Muscle of leg (tissue), 11 donors: Measurements from ENCODE around the gene CTBP1. TPM values are rescaled to one million over a fixed set of nuclear protein-coding genes. Genes with fewer than 3 reads are reported as not detected.

Experiments
- DNase-seq: peaks from one replicate; pipeline ENCODE4 v3.0.0; 2013
- H3K27ac ChIP-seq: one replicate; pipeline ENCODE4 v1.5.1; 2013; ENCODE audit warnings: mild to moderate bottlenecking, low read length, control low read depth
- H3K27me3 ChIP-seq: one replicate; pipeline ENCODE4 v1.6.1; 2013; ENCODE audit warnings: low read length; ENCODE audit not compliant: control insufficient read depth, insufficient read depth
- H3K36me3 ChIP-seq: one replicate; pipeline ENCODE4 v1.6.1; 2013; ENCODE audit warnings: low read length; ENCODE audit not compliant: control insufficient read depth, insufficient read depth
- H3K4me1 ChIP-seq: one replicate; pipeline ENCODE4 v1.6.1; 2013; ENCODE audit warnings: low read length; ENCODE audit not compliant: control insufficient read depth, insufficient read depth
- H3K4me3 ChIP-seq: one replicate; pipeline ENCODE4 v1.5.1; 2013; ENCODE audit warnings: low read length, control low read depth
- H3K9me3 ChIP-seq: replicated peaks from 2 replicates; pipeline ENCODE4 v1.6.1; 2013; ENCODE audit warnings: low read depth, low read length; ENCODE audit not compliant: control insufficient read depth
- WGBS: methylation state at CpG from one replicate; pipeline ENCODE4 v1.1.5; 2013; ENCODE audit warnings: missing lambda C conversion rate; ENCODE audit not compliant: insufficient coverage; 5-methylcytosine and 5-hydroxymethylcytosine counted together
- polyA plus RNA-seq, 8 donors: library from polyadenylated mRNA; unstranded; fragments of 120-200 nt; gene quantifications; one replicate each; pipeline versions ENCODE4 v1.2.1 to v1.2.3, GENCODE V29; 2013; ENCODE audit warnings: inconsistent platforms in 1 of 8, low replicate concordance in 1 of 8; ENCODE audit not compliant: insufficient read length in 8 of 8, insufficient read depth in 1 of 8
- total RNA-seq: library from RNA; stranded (reverse); fragments of 120-200 nt; gene quantifications from one replicate; pipeline ENCODE4 v1.2.4, GENCODE V29; 2013

The CTBP1 gene
- total and polyA plus RNA-seq, 9 donors: 81.9 to 146 (median 118) TPM

DNA sequence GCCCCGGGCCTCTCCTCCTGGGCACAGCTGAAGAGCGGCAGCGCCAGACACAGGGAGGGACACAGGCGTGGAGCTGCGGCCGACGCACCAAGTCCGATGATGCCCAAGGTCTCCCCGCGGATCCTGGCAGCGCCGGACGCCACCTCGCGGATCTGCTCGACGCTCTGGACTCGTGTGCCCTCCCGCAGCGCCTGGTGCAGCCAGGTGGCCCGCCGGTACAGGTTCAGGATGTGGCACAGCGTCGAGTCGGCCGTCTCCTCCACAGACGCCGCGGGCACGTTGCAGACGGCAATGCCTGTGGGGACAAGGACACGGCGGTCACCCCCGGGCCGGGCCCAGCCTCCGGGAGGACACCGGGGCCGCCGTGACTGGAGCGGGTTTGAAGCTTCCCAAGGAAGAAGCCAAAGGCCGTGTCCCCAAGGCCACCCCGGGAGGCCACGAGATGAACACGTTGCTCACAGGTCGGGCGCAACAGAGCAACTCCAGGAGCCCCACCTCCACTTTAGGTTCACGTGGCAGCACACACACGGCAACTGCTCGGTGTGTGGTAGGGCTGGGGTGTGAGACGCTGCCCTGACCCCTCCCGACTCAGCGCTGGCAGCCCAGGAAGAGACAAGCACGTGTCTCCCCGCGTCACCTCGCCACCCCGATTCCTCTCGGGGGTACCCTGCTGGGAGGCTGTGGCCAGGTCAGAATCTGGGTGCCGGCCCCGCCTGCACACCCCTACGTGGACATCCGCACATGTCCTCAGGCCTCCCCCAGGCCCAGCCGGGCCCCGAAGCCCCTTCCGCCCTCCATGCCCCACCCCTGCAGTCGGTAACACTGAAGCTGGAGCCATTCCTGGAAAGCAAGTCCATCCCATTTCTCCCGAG lies 23.4 kb downstream of the CTBP1 start:
- no peaks in the 10 kb centered on the region for H3K27me3 ChIP-seq
- no peak for DNase-seq
- peaks cover 95% of the 10 kb centered on the region for H3K36me3 ChIP-seq
- H3K4me3 ChIP-seq: no peak overlapping the region
- WGBS: 89% methylated on average over 63 of the region's 67 CpGs
- H3K9me3 ChIP-seq: no peaks in the 10 kb centered on the region
- no peak overlapping the region for H3K27ac ChIP-seq
- H3K4me1 ChIP-seq: no peaks in the 10 kb centered on the region

DNA sequence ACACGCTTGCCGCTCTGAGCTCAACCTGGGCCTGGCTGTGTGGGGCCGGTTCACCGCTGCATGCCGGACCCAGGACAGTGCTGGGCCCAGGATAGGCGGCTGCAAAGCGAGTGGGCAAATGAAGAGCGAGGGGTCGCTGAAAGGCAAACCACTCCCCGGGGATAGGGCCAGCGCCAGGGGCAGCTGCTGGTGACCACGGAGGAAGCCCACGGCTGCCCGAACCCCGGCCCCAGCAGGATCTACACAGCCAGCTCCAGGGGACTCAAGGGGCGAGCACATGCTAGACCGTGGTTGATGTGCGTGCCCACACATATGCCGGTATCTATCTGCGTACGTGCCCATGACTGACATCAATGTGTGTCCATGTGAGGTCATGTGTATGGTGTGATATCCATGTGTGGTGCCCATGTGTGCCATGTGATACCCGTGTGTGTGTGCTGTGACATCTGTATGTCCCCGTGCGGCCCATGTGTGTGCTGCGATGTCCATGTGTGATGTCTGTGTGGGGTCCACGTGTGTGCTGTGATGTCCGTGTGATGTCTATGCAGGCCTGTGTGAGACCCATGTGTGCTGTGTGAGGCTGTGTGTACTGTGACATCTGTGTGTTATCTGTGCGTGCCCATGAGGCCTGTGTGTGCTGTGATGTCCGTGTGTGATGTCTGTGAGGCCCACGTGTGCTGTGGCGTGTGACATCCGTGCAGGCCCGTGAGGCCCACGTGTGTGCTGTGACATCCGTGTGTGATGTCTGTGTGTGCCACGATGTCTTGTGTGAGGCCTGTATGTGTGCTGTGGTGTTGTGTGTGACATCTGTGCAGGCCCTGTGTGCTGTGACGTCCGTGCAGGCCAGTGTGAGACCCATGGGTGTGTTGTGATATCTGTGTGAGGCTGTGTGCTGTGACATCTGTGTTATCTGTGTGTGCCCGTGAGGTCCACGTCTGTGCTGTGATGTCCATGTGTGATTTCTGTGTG lies 24.8 kb downstream of the CTBP1 start:
- Histone ChIP-seq H3K4me1 (no peaks in the 10 kb centered on the region), H3K9me3 (no peaks in the 10 kb centered on the region), H3K27ac (no peak overlapping the region), H3K27me3 (no peaks in the 10 kb centered on the region), H3K36me3 (peaks cover 89% of the 10 kb centered on the region), H3K4me3 (no peak overlapping the region)
- 93% methylated on average over 38 of the region's 40 CpGs for WGBS
- DNase-seq: no peak

DNA sequence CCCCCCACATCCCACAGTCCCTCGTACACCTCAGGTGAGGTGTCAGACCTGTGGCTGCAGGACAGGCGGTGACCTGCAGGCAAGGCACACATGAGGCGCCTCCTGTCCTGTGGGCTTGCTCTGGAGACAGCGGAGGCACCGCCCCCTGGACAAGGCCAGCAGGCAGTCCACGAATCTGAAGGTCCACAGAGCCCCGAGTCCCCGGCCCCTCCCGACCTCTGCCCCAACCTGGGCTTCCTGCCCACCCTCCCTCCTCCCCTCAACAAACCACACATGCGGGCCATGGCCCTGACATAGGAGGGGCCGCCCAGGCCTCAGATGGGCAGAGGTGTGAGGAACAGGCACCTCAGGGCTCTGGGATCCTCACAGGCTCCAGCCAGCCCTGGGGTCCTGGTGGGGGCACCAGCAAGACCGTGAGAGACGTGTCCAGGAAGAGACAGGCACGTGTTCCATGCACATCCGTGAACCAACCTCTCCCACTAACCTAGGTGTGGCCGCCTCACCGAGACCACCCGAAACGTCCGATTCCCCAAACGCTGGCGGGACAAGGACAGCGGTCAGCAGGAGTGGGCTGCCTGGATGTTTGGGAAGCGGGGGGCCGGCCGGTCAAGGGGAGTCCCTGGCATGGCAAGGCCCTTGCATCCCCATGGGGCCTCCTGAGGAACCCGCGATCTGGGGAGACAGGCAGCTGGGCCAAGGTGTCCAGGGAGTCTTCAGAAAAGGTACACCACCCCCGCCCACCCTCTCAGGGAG lies 25.8 kb downstream of the CTBP1 start:
- no peak overlapping the region for H3K27ac ChIP-seq
- H3K4me3 ChIP-seq: no peak overlapping the region
- no peak for DNase-seq
- peaks cover 84% of the 10 kb centered on the region for H3K36me3 ChIP-seq
- no peaks in the 10 kb centered on the region for H3K4me1 ChIP-seq
- WGBS: 91% methylated on average over 10 of the region's 29 CpGs
- H3K27me3 ChIP-seq: no peaks in the 10 kb centered on the region
- no peaks in the 10 kb centered on the region for H3K9me3 ChIP-seq

DNA sequence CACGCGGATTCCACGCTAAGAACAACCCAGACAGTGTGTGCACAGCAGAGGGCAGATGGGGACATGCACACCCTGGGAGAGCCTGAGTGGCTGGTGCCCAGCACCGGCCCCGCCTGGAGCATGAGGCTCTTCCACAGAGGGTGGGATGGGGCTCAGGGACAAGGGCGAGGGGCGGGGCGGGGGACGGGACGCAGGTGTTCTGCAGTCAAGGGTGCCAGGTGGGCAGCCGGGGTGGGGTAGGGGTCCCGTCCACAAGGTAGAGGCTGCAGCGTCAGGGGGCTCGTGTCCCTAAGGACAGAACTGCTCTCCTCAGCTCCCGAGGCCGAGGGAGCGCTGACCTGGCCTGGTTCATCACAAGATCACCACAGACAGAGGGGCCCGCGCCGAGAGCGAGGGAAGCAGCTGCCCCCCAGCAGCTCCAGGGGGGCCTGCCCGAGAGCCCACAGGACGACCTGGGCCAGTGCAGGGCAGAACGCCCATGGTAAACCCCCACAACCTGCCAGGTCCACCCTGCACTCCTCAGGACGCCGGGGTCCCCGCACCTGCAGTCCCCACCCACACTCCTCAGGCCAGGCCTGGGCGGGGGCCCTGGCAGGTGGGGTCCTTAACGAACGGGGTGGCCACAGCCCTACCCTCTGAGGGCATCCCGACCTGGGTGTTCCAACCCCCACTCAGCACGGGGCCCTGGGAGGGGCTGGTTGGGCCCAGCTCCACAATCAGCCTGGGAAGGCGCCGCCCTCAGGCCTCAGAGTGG lies 26.7 kb downstream of the CTBP1 start:
- Histone ChIP-seq H3K4me1 (peaks cover 3% of the 10 kb centered on the region), H3K27me3 (no peaks in the 10 kb centered on the region), H3K9me3 (no peaks in the 10 kb centered on the region), H3K36me3 (peaks cover 84% of the 10 kb centered on the region), H3K4me3 (no peak overlapping the region), H3K27ac (no peak overlapping the region)
- 90% methylated on average over 29 of the region's 34 CpGs for WGBS
- no peak for DNase-seq

DNA sequence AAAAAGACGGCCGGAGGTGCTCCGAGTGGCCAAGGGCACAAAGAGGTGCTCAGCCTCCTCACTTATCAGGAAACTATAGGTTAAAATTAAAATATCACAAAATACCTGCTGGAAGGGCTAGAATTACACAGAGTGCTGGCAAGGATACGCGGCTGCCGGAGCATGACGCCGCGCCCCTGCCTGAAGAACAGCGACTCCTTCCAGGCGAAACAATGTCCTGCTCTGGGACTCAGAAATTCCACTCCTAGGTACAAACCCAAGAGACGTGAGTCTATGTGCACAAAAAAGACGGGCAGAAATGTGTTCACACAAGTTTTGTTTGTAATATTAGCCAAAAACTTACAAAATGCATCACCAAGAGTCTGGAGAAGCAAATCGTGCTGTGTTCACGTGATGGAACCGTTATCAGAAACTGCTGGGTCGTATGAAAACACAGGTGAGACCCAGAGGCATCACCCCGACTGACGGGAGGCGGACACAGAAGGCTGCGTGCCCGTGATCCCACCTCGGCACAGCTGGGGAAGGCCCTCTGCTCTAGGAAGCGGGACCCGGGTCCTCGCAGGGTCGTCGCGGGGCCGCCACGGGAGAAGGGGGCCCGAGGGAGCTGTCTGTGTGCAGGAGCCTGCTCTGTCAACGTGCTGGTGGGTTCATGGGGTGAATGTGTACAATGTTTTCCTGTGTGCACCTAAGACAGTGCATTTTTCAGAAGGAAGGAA lies 27.6 kb downstream of the CTBP1 start:
- Histone ChIP-seq H3K27me3 (no peaks in the 10 kb centered on the region), H3K9me3 (no peaks in the 10 kb centered on the region), H3K4me1 (peaks cover 12% of the 10 kb centered on the region), H3K36me3 (peaks cover 84% of the 10 kb centered on the region), H3K4me3 (no peak overlapping the region), H3K27ac (no peak overlapping the region)
- no peak for DNase-seq
- 85% methylated on average over 30 of the region's 33 CpGs for WGBS

DNA sequence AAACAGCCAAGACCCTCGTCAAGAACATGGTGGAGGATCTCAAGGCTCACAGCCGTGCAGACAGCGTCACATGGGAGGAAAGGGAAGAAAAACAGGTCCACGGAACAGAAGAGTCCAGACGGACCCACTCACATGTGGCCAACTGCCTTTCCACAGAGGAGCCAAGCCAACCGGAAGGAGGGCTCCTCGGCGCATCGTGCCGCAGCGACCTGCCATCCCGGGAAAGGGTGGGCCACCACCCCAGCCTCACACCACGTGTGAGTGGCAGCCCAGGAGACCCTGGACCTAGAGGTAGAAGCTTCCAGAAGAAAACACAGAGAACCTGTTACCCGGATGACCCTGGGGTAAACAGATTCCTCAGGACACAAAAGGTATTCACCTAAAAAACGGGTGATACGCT lies 28.4 kb downstream of the CTBP1 start:
- WGBS: 96% methylated on average over 8 of the region's 16 CpGs
- Histone ChIP-seq H3K27me3 (no peaks in the 10 kb centered on the region), H3K27ac (no peak overlapping the region), H3K4me1 (peaks cover 20% of the 10 kb centered on the region), H3K36me3 (peaks cover 86% of the 10 kb centered on the region), H3K4me3 (no peak overlapping the region), H3K9me3 (no peaks in the 10 kb centered on the region)
- no peak for DNase-seq

DNA sequence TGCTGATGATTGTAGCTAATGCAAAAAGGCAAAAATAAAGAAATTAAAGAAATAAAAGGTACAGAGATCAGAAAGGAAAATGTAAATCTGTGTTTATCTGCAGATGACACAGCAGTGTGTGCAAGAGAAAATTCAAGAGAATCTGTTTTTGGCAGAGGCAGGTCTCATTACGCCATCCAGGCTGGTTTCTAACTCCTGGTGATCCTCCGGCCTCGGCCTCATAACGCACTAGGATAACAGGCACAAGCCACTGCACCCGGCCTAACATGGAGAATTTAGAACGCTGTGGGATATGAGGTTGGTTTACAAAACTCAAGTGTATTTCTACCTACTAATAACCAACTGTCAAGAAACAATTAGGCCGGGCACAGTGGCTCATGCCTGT lies 29.4 kb downstream of the CTBP1 start:
- 96% methylated on average over 2 of the region's 7 CpGs for WGBS
- peaks cover 30% of the 10 kb centered on the region for H3K4me1 ChIP-seq
- peaks cover 87% of the 10 kb centered on the region for H3K36me3 ChIP-seq
- no peak for DNase-seq
- no peaks in the 10 kb centered on the region for H3K9me3 ChIP-seq
- no peaks in the 10 kb centered on the region for H3K27me3 ChIP-seq
- H3K4me3 ChIP-seq: no peak overlapping the region
- no peak overlapping the region for H3K27ac ChIP-seq

DNA sequence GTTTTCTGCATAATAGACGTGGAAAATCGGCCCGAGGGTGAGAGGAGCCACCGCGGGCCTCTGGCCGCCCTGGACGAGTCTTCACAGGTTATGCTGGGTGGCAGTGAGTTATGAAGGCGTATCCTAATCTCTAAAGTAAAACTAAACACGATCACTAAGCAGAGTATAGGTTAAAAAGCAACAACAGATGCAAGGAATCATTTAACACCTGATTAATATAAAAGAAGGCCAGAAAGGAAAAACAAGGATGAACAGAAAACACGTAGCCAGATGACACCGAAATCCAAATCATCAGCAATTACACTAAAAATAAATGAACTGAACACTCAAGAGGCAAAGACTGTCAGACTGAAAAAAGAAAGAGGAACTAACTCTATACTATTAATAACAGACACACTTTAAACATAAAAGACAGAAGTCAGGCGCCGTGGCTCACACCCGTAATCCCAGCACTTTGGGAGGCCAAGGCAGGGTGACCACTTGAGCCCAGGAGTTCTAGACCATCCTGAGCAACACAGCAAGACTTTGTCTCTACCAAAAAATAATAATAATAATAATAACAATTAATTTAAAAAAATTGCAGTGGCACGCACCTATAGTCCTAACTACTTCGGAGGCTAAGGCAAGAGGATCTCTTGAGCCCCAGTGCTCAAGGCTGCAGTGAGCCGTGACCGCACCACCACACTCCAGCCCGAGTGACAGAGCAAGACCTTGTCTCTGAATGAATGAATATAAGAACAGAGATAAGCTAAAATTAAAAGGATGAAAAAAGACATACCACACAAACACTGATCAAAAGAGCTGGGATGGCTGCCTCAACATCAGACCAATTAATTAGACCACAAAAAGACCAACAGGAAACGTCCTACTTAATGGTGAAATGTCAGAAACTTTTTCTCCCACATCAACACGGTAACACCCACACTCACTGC lies 30.0 kb downstream of the CTBP1 start:
- no peak overlapping the region for H3K4me3 ChIP-seq
- no peaks in the 10 kb centered on the region for H3K27me3 ChIP-seq
- peaks cover 87% of the 10 kb centered on the region for H3K36me3 ChIP-seq
- H3K27ac ChIP-seq: peak overlapping the region; percentile 29
- H3K4me1 ChIP-seq: peaks cover 36% of the 10 kb centered on the region
- WGBS: 79% methylated on average over 5 of the region's 21 CpGs
- no peak for DNase-seq
- H3K9me3 ChIP-seq: no peaks in the 10 kb centered on the region
